ENCODE measurements around the gene IDUA. TPM values are rescaled to one million over a fixed set of nuclear protein-coding genes. Genes with fewer than 3 reads are reported as not detected.
A peak's percentile ranks its signal among the peaks of the same experiment; 100 is the strongest.

Gene IDUA
- total RNA-seq, 4 donors from 2014 or later, result 10.4 to 23.1 (median 11.5) TPM

DNA sequence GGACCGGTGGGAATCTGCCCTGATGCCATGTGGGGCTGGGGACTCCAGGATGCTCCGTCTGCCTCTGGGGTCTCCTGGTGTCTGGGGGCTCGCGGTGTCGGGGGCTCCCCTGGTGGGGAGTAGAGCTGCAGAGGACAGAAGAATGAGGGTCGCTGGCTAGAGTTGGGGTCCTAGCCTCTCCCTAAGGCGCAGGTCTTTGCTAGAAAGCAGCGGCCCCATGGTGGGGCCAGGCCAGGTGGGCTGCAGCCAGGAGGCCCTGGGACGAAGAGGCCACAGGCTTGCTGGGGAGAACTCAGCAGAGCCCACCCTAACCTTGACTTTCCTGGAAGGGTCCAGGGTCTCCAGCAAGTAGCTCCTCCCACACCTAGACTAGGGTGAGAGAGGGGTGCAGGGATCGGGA lies 46.0 kb downstream of the IDUA start:
- no peak overlapping the region for H3K4me3 ChIP-seq
- H3K9me3 ChIP-seq, result no peaks in the 10 kb centered on the region
- H3K27me3 ChIP-seq, result peaks cover 0 to 59% (median 3%) of the 10 kb centered on the region in 4 donors
- no peak overlapping the region for H3K27ac ChIP-seq (replicated peaks in 1 of 4)
- 74% methylated on average over 7 of the region's 10 CpGs for WGBS
- peaks cover 0 to 30% (median 19%) of the 10 kb centered on the region in 4 donors for H3K4me1 ChIP-seq
- H3K36me3 ChIP-seq, result no peaks in the 10 kb centered on the region
- DNase-seq (ENCODE audit: extremely low spot score), result no peak
- intact Hi-C loops (cut with DNase I), result no loop called here
- no peak for TF ChIP-seq POLR2AphosphoS5 (IDR thresholded peaks at IDR 0.05)
- TF ChIP-seq, protein P1, sequence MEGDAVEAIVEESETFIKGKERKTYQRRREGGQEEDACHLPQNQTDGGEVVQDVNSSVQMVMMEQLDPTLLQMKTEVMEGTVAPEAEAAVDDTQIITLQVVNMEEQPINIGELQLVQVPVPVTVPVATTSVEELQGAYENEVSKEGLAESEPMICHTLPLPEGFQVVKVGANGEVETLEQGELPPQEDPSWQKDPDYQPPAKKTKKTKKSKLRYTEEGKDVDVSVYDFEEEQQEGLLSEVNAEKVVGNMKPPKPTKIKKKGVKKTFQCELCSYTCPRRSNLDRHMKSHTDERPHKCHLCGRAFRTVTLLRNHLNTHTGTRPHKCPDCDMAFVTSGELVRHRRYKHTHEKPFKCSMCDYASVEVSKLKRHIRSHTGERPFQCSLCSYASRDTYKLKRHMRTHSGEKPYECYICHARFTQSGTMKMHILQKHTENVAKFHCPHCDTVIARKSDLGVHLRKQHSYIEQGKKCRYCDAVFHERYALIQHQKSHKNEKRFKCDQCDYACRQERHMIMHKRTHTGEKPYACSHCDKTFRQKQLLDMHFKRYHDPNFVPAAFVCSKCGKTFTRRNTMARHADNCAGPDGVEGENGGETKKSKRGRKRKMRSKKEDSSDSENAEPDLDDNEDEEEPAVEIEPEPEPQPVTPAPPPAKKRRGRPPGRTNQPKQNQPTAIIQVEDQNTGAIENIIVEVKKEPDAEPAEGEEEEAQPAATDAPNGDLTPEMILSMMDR (IDR thresholded peaks at IDR 0.05), result no peak
- TF ChIP-seq POLR2A (IDR thresholded peaks at IDR 0.05; ENCODE audit: low read depth), result no peak
- TF ChIP-seq EP300 (IDR thresholded peaks at IDR 0.05), result no peak

DNA sequence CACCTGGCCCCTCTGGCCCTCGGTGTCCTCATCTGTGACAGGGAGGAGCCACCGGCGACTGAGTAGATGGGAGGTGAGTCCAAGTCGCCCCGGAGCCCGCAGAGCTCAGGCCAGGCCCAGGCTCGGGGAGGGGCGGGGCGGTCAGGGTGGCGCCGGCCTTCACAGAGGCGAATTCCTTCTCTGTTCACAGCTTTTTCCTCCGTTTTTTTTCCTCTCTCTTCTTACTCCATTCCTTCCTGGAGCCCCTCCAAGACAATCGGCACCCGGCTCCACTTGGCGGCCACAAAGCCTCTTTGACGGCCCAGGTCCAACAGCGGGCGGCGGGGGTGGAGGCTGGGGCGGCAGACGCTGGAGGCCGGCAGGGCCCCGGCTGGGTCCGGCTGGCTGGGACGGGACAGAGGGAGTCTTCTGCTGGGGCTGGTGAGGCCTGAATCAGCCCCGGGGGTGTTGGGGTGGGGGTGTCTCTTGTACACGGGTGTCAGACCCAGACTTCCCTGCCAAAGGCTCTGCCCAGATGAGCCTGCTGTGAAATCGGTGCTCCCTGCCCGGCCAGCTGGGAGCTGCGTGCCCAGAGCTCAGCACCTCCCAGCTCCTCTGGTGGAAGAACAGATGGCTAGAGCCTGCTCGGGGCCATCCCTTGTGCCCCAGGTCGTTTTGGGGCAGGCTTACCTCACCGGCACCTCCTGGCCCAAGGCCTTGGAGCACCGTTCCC lies 47.2 kb downstream of the IDUA start:
- H3K4me1 ChIP-seq, result peaks cover 0 to 36% (median 21%) of the 10 kb centered on the region in 4 donors
- no peaks in the 10 kb centered on the region for H3K9me3 ChIP-seq
- H3K27ac ChIP-seq (replicated peaks in 1 of 4), result peak overlapping the region; percentile 6 to 65 (median 54)
- WGBS, result 36% methylated on average over 28 of the region's 35 CpGs
- H3K36me3 ChIP-seq, result no peaks in the 10 kb centered on the region
- H3K4me3 ChIP-seq, result peak overlapping the region; percentile 16 to 33 (median 28)
- TF ChIP-seq POLR2A (IDR thresholded peaks at IDR 0.05; ENCODE audit: low read depth), result no peak
- TF ChIP-seq POLR2AphosphoS5 (IDR thresholded peaks at IDR 0.05), result no peak
- TF ChIP-seq, protein P1 (IDR thresholded peaks at IDR 0.05), result no peak
- TF ChIP-seq EP300 (IDR thresholded peaks at IDR 0.05), result no peak
- peaks cover 0 to 49% (median 2%) of the 10 kb centered on the region in 4 donors for H3K27me3 ChIP-seq
- intact Hi-C loops (cut with DNase I), result no loop called here
- DNase-seq (ENCODE audit: extremely low spot score), result no peak

DNA sequence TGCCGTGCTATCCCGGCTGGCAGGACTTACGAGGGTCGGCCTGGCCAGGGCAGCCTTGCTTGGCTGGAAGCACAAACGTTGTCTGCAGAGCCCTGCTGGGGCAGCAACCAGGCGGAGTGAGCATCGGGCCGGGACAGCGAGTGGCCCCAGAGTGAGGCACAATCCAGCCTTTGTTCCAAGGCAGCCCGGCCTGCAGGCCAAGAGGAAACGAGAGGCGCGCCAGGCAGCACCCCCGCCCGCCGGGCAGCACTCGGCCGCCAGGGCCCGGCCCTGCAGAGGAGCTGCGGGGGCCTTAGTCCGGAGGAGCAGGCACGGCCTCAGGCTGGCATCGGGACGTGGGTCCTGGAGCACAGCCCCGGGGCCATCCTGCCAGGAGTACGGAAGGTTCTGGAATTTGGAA lies 48.7 kb downstream of the IDUA start:
- WGBS, result 83% methylated on average over 16 of the region's 26 CpGs
- no peak for DNase-seq (ENCODE audit: extremely low spot score)
- Histone ChIP-seq H3K27me3 (peaks cover 0 to 36% (median 0%) of the 10 kb centered on the region in 4 donors), H3K27ac (replicated peaks in 1 of 4) (no peak overlapping the region), H3K4me1 (peaks cover 0 to 51% (median 35%) of the 10 kb centered on the region in 4 donors), H3K9me3 (no peaks in the 10 kb centered on the region), H3K36me3 (no peaks in the 10 kb centered on the region), H3K4me3 (no peak overlapping the region)
- intact Hi-C loops (cut with DNase I), result no loop called here
- TF ChIP-seq, protein P1 (IDR thresholded peaks at IDR 0.05), result no peak
- no peak for TF ChIP-seq POLR2A (IDR thresholded peaks at IDR 0.05; ENCODE audit: low read depth)
- no peak for TF ChIP-seq POLR2AphosphoS5 (IDR thresholded peaks at IDR 0.05)
- TF ChIP-seq EP300 (IDR thresholded peaks at IDR 0.05), result no peak

DNA sequence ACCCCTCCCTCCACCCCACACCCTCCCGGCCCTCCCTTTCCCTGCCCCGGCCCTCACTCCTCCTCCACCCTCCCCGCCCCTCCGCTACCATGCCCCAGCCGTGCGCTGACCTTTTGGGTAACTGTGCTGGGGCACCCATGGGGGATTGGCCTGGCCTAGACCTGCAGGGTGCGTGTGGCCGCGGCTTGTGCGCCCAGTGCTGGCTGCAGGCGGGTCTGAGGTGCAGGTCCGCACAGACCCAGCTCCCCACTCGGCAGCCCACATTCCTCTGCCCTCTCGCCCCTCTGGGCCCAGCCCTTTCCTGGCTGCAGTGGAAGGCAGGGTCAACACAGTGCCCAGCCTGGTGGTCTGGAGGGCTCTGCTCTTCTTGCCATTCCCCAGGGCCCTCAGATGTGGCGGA lies 49.3 kb downstream of the IDUA start:
- intact Hi-C loops (cut with DNase I), result no loop called here
- no peak overlapping the region for H3K4me3 ChIP-seq
- H3K36me3 ChIP-seq, result no peaks in the 10 kb centered on the region
- peaks cover 0 to 36% (median 0%) of the 10 kb centered on the region in 4 donors for H3K27me3 ChIP-seq
- WGBS, result 69% methylated on average over 7 of the region's 15 CpGs
- no peaks in the 10 kb centered on the region for H3K9me3 ChIP-seq
- no peak overlapping the region for H3K27ac ChIP-seq (replicated peaks in 1 of 4)
- TF ChIP-seq EP300 (IDR thresholded peaks at IDR 0.05), result no peak
- no peak for TF ChIP-seq POLR2AphosphoS5 (IDR thresholded peaks at IDR 0.05)
- TF ChIP-seq, protein P1 (IDR thresholded peaks at IDR 0.05), result no peak
- TF ChIP-seq POLR2A (IDR thresholded peaks at IDR 0.05; ENCODE audit: low read depth), result no peak
- peaks cover 0 to 57% (median 41%) of the 10 kb centered on the region in 4 donors for H3K4me1 ChIP-seq
- no peak for DNase-seq (ENCODE audit: extremely low spot score)
